NCI-H69 (cell line): Measurements from ENCODE around the gene SUPT3H.

Experiments
- DNase-seq: peaks from one replicate; lab custom pipeline; 2025; lab: John Stamatoyannopoulos, UW

Gene SUPT3H

GRCh38 chr6:45118754-45119153, 259.0 kb downstream of the SUPT3H start:
- DNase-seq = no peak

- DNase-seq = no peak
Observed at GRCh38 chr6:45116714-45117410, 260.9 kb downstream of the SUPT3H start.

- DNase-seq = no peak
Observed at GRCh38 chr6:45115696-45116095, 262.0 kb downstream of the SUPT3H start.

- DNase-seq = no peak
Observed at GRCh38 chr6:45112711-45113110, 265.0 kb downstream of the SUPT3H start.

GRCh38 chr6:45109551-45109950, 268.2 kb downstream of the SUPT3H start:
- no peak for DNase-seq

GRCh38 chr6:45105170-45105820, 272.4 kb downstream of the SUPT3H start:
- DNase-seq = no peak

GRCh38 chr6:45104429-45104828, 273.3 kb downstream of the SUPT3H start:
- no peak for DNase-seq

GRCh38 chr6:45098256-45098655, 279.5 kb downstream of the SUPT3H start:
- no peak for DNase-seq

GRCh38 chr6:45094831-45095230, 282.9 kb downstream of the SUPT3H start:
- no peak for DNase-seq

- no peak for DNase-seq
Observed at GRCh38 chr6:45092135-45092534, 285.6 kb downstream of the SUPT3H start.

GRCh38 chr6:45086360-45087084, 291.2 kb downstream of the SUPT3H start:
- no peak for DNase-seq

GRCh38 chr6:45084257-45084656, 293.5 kb downstream of the SUPT3H start:
- DNase-seq = no peak

- DNase-seq = no peak
Observed at GRCh38 chr6:45082091-45082490, 295.6 kb downstream of the SUPT3H start.

- DNase-seq = no peak
Observed at GRCh38 chr6:45081634-45082033, 296.1 kb downstream of the SUPT3H start.

- no peak for DNase-seq
Observed at GRCh38 chr6:45078432-45078831, 299.3 kb downstream of the SUPT3H start.

GRCh38 chr6:45076217-45076930, 301.4 kb downstream of the SUPT3H start:
- no peak for DNase-seq

GRCh38 chr6:45075246-45075645, 302.5 kb downstream of the SUPT3H start:
- no peak for DNase-seq

- no peak for DNase-seq
Observed at GRCh38 chr6:45074439-45074838, 303.3 kb downstream of the SUPT3H start.

GRCh38 chr6:45073771-45074170, 304.0 kb downstream of the SUPT3H start:
- DNase-seq = no peak

- no peak for DNase-seq
Observed at GRCh38 chr6:45072673-45073072, 305.1 kb downstream of the SUPT3H start.

- DNase-seq = no peak
Observed at GRCh38 chr6:45072016-45072415, 305.7 kb downstream of the SUPT3H start.

- DNase-seq = no peak
Observed at GRCh38 chr6:45069091-45069490, 308.6 kb downstream of the SUPT3H start.
